Astrocyte of the spinal cord (primary cell): Measurements from ENCODE around the gene KCNIP4.

Experiments
- DNase-seq: peaks from one replicate; pipeline ENCODE4 v3.0.0; 2011; ENCODE audit warnings: low read depth, low spot score
- H3K4me3 ChIP-seq: 2 replicates; pipeline ENCODE4 v1.5.1; 2011; ENCODE audit warnings: low read depth, mild to moderate bottlenecking, low read length, moderate library complexity
- in situ Hi-C: cut with HindIII; loops from 2 replicates; pipeline ENCODE4 v1.10.0; 2017; ENCODE audit warnings: low sequenced_read_pairs
- TF ChIP-seq, protein P1 (sequence below): IDR thresholded peaks from 2 replicates; pipeline ENCODE4 v1.5.1; 2012; ENCODE audit warnings: low read depth, mild to moderate bottlenecking, low read length, inconsistent platforms

Gene KCNIP4

GRCh38 chr4:21688596-21689265 lies 259.8 kb downstream of the KCNIP4 start:
- H3K4me3 ChIP-seq, result no peak overlapping the region
- in situ Hi-C loops, result no loop called here
- no peak for DNase-seq
- TF ChIP-seq, protein P1, sequence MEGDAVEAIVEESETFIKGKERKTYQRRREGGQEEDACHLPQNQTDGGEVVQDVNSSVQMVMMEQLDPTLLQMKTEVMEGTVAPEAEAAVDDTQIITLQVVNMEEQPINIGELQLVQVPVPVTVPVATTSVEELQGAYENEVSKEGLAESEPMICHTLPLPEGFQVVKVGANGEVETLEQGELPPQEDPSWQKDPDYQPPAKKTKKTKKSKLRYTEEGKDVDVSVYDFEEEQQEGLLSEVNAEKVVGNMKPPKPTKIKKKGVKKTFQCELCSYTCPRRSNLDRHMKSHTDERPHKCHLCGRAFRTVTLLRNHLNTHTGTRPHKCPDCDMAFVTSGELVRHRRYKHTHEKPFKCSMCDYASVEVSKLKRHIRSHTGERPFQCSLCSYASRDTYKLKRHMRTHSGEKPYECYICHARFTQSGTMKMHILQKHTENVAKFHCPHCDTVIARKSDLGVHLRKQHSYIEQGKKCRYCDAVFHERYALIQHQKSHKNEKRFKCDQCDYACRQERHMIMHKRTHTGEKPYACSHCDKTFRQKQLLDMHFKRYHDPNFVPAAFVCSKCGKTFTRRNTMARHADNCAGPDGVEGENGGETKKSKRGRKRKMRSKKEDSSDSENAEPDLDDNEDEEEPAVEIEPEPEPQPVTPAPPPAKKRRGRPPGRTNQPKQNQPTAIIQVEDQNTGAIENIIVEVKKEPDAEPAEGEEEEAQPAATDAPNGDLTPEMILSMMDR, result no peak

DNA sequence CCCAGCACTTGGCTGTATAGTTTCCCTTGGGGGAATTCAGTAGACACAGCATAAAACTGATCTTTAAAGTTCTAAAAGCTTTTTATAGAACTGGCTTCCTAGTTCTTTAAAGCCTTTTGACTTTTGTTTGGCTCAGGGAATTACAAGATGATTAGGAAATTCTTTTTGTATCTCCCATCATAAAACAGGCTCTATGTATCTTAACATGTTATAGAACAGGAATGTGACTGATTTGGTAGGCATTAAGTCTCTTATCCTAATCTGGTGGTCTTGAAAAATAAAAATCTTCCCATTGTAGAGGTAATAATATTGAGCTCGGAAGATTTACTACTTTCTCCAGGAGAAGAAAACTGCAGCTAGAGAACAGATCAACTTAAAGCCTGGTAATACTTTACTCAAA lies 262.7 kb downstream of the KCNIP4 start:
- no peak for DNase-seq
- in situ Hi-C loops, result no loop called here
- H3K4me3 ChIP-seq, result no peak overlapping the region
- TF ChIP-seq, protein P1, result no peak

- TF ChIP-seq, protein P1, result no peak
- in situ Hi-C loops, result no loop called here
Observed at GRCh38 chr4:21680326-21680898, 268.2 kb downstream of the KCNIP4 start.

GRCh38 chr4:21678711-21679110 lies 269.9 kb downstream of the KCNIP4 start:
- in situ Hi-C loops, result no loop called here
- no peak for DNase-seq
- TF ChIP-seq, protein P1, result no peak
- no peak overlapping the region for H3K4me3 ChIP-seq

More at GRCh38 chr4:21680326-21680898, 268.2 kb downstream of the KCNIP4 start:
- no peak overlapping the region for H3K4me3 ChIP-seq
- DNase-seq, result no peak

- in situ Hi-C loops, result no loop called here
- H3K4me3 ChIP-seq, result no peak overlapping the region
- DNase-seq, result no peak
- TF ChIP-seq, protein P1, result no peak
Observed at GRCh38 chr4:21677173-21677572, 271.4 kb downstream of the KCNIP4 start.

DNA sequence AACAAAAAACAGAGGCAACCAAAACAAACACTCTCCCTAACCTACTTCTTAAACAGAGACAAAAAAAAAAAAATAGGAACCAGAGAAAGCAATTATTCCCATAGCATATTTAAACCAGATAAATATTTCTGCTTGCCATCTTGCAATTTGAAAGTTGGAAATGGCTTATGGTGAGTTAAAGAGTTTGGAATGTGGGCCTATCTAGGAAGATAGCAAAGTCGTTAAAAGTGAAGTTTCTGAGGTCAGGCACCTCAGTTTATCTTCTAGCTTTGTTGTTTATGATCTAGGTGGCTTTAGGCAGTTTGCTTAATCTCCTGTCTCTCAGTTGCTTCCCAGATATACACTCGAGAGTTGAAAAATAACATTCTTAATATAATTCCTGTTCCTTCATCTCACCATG lies 284.2 kb downstream of the KCNIP4 start:
- in situ Hi-C loops, result no loop called here
- TF ChIP-seq, protein P1, result no peak
- DNase-seq, result no peak
- no peak overlapping the region for H3K4me3 ChIP-seq
